HL-60/S4 treated with retinoic acid at 250 ng/mL for 4 days and 3 days (cell line): ENCODE measurements around the gene ARHGAP24.
"Not testable (repeated sequence)": the region's sequence is repeated elsewhere in the genome, so short reads cannot be mapped to it uniquely, and the experiment has no call there.

Source experiments
- in situ Hi-C: fragments of 300-500 bp; cut with MboI; formaldehyde crosslinking; loops from 2 replicates; pipeline ENCODE4 v1.7.0; 2022; ENCODE audit warnings: low sequenced_read_pairs

Gene ARHGAP24

GRCh38 chr4:85803856-85804255 is 328.9 kb downstream of the ARHGAP24 start:
- in situ Hi-C loops: no loop called here

GRCh38 chr4:85805891-85806290 is 330.9 kb downstream of the ARHGAP24 start:
- in situ Hi-C loops: no loop called here

- in situ Hi-C loops: no loop called here
Observed at GRCh38 chr4:85806334-85806733, 331.4 kb downstream of the ARHGAP24 start.

GRCh38 chr4:85807247-85807950 is 332.4 kb downstream of the ARHGAP24 start:
- in situ Hi-C loops: no loop called here

GRCh38 chr4:85808104-85808503 is 333.2 kb downstream of the ARHGAP24 start:
- in situ Hi-C loops: no loop called here

GRCh38 chr4:85808864-85809263 is 333.9 kb downstream of the ARHGAP24 start:
- in situ Hi-C loops: no loop called here

GRCh38 chr4:85812776-85813175 is 337.8 kb downstream of the ARHGAP24 start:
- in situ Hi-C loops: no loop called here

GRCh38 chr4:85815796-85816459 is 341.0 kb downstream of the ARHGAP24 start:
- in situ Hi-C loops: no loop called here

- in situ Hi-C loops: no loop called here
Observed at GRCh38 chr4:85818700-85819099, 343.8 kb downstream of the ARHGAP24 start.

- in situ Hi-C loops: not testable (repeated sequence)
Observed at GRCh38 chr4:85820101-85820500, 345.2 kb downstream of the ARHGAP24 start.

GRCh38 chr4:85821688-85822455 is 346.9 kb downstream of the ARHGAP24 start:
- in situ Hi-C loops: no loop called here

GRCh38 chr4:85823295-85823694 is 348.3 kb downstream of the ARHGAP24 start:
- in situ Hi-C loops: no loop called here

GRCh38 chr4:85824166-85824945 is 349.4 kb downstream of the ARHGAP24 start:
- in situ Hi-C loops: no loop called here

- in situ Hi-C loops: no loop called here
Observed at GRCh38 chr4:85826060-85826678, 351.2 kb downstream of the ARHGAP24 start.

- in situ Hi-C loops: no loop called here
Observed at GRCh38 chr4:85828027-85828890, 353.3 kb downstream of the ARHGAP24 start.

- in situ Hi-C loops: no loop called here
Observed at GRCh38 chr4:85829276-85830051, 354.5 kb downstream of the ARHGAP24 start.

- in situ Hi-C loops: no loop called here
Observed at GRCh38 chr4:85831647-85832046, 356.7 kb downstream of the ARHGAP24 start.

GRCh38 chr4:85833302-85833701 is 358.4 kb downstream of the ARHGAP24 start:
- in situ Hi-C loops: no loop called here

GRCh38 chr4:85834934-85835333 is 360.0 kb downstream of the ARHGAP24 start:
- in situ Hi-C loops: no loop called here
